Skin epidermis (tissue), 12 donors: ENCODE measurements around the gene CSTF1.
"Not testable (repeated sequence)": the region's sequence is repeated elsewhere in the genome, so short reads cannot be mapped to it uniquely, and the experiment has no call there.

Experiments used
- H3K27ac ChIP-seq, 21 experiments: fragments of 200-600 bp; sonication (generic) in 11 of 21; one replicate each; pipeline ENCODE4 v1.5.0; 2020; ENCODE audit warnings: mild to moderate bottlenecking in 3 of 21, inconsistent platforms in 2 of 21, moderate library complexity in 2 of 21
- H3K4me3 ChIP-seq, 7 experiments: fragments of 200-600 bp; sonication (generic) in 2 of 7; one replicate each; pipeline ENCODE4 v1.5.0; 2020; ENCODE audit warnings: inconsistent platforms in 2 of 7, mild to moderate bottlenecking in 2 of 7, moderate library complexity in 1 of 7

Gene CSTF1

DNA sequence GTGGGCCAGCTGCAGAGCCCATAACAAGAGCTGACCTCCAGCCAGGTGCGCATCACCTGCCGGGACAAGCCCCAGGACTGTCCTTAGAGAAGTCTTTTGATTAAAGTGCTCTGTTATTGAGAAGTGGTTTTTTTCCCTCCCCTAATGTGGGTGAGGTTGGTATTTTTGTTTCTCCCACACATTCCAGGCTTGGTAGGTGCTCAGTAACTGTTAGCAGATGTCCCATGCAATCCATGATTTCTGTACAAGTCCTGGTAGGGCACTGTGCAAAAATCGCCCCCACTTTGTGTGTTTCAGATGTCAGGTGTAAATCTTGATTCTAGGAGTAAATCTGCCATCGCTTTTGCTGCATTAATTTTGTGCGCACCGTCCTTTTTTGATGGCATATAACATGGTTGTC, 29.0 kb upstream of the CSTF1 start:
- Histone ChIP-seq H3K27ac (no peak overlapping the region), H3K4me3 (no peak overlapping the region)

GRCh38 chr20:56368351-56369134, 23.9 kb upstream of the CSTF1 start:
- Histone ChIP-seq H3K27ac (no peak overlapping the region), H3K4me3 (no peak overlapping the region)

- Histone ChIP-seq H3K4me3 (no peak overlapping the region), H3K27ac (no peak overlapping the region)
Observed at GRCh38 chr20:56369179-56369578, 23.3 kb upstream of the CSTF1 start.

DNA sequence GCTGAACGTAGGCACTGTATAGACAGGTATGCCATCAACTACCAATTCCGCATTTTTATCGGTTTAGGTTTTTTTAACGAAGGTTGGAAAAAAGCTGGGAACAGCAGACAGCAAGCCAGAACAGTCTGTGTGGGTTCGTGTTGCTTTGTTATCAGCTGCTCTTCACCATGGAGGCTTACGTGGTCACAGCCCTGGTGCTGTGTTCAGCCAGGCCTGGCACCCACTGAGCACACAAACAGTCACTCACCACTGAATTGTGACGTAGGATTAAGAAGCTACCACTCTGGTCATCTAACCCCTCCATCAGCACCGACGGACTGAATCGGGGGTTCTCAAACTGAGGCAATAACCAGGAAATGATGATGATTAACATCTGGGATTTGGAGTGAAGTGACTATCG, 20.5 kb upstream of the CSTF1 start:
- H3K27ac ChIP-seq = no peak overlapping the region
- H3K4me3 ChIP-seq = no peak overlapping the region

DNA sequence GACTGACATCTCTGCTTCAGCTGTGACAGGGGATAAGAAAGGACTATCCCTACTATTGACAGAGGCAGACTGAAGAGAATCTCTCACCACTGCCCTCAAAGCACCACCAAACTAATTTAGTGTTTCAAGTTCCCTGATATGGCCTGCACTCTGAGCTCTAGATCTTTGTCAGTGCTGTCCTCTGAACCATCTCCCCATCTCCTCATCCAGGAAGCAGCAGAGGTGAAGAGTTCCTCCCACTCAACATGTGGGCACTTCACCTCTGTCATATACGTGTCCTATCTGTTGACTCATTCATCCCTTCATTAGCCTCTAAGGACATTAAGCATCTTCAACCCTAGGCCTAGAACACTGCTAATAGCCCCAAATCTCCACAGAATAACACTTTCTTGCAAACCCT, 19.6 kb upstream of the CSTF1 start:
- Histone ChIP-seq H3K4me3 (no peak overlapping the region), H3K27ac (peak overlapping the region in 2 of 21 experiments; percentile 13 to 56)

DNA sequence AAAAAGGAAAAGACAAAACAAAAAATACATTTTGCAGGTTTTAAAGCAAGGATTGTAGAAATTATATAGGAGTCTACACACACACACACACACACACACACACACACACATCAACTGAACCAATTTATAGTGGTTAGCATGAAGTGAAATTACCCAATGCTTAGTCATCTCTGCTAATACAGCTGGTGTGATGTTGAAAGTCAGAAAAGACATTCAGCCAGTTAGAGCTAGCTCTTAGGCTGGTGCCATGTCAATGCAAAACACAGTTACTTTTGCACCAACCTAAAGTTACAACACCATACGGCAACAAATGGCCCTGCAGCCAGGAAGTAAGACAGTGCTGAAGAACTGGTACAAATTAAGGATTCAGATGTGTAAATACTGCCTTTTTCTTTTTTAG, 18.5 kb upstream of the CSTF1 start:
- Histone ChIP-seq H3K4me3 (no peak overlapping the region), H3K27ac (peak overlapping the region in 3 of 21 experiments; percentile 15 to 56 (median 50))

DNA sequence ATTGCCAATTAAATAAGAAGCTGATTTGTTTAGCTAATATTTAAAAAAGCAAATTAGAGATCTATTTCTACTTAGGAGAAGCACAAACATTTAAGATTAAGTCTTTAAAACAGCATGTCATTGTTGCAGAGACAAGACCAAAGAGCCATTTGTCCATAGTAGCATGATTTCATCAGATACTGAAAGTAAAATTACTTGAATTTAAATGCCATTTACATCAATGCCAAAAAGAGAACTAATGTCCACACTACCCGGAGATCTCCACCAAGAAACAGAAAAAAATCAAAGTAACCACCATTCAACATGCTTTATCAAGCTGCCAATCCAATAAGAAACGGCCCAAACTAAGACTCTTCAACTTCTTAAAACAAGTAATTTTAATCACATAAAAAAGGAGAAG, 16.1 kb upstream of the CSTF1 start:
- no peak overlapping the region for H3K4me3 ChIP-seq

GRCh38 chr20:56378386-56378785, 14.1 kb upstream of the CSTF1 start:
- Histone ChIP-seq H3K27ac (no peak overlapping the region), H3K4me3 (no peak overlapping the region)

More for the DNA sequence above, 16.1 kb upstream of the CSTF1 start:
- peak overlapping the region in 2 of 21 experiments; percentile 18 to 30 for H3K27ac ChIP-seq

DNA sequence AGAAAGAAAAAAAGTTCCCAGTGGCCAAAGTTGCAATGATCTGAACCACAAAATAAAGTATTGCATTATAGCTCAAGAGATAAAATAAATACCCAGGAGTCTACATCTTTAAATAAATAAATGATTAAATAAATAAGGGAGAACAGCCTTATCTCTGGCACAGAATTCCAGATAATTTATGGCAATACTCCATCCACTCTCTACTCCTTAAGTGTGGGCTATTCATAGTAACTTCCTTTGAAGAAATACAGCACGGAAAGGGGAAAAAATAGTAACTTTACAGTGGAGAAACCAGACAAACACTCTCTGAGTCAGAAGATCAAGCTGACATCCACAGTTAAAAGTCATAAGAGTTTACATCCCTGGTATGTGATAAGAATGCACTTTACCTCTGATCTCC, 12.1 kb upstream of the CSTF1 start:
- H3K4me3 ChIP-seq = no peak overlapping the region
- no peak overlapping the region for H3K27ac ChIP-seq

DNA sequence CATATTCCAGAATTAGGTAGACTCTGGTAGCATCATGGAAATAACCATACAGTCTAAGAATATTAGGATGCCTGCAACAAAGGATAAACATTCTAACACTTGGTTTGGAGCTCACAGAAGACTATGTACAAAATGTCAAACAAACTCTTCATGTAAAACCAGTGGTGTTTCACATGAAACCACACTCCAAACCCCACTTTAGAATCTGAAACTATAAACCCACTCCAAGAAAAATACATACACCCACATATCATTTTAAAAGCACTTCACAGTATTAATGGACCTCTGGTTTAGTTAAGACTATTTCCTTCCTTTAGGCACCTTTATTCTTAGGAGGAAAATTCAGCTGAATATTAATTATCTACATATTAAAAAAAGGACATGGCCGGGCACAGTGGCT, 10.9 kb upstream of the CSTF1 start:
- H3K4me3 ChIP-seq = no peak overlapping the region
- H3K27ac ChIP-seq = no peak overlapping the region

DNA sequence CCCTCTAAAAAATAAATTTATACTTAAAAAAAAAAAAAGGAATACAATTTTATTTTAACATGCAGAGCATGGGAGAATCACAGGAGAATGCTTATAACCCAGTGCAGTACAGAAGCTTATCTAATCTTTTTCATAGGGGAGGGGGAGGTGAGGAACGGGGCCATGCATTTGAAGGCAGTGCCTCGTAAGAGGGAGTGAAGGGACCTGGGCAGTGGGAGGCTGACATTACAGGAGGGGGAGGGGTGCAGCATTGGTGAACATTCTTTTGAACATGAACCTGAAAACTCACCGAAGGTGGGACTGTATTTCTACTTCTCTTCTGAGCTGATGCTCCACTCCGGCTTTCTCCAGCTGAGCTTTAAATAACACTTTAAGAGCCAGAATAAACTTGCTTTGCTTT, 9.7 kb upstream of the CSTF1 start:
- Histone ChIP-seq H3K4me3 (no peak overlapping the region), H3K27ac (no peak overlapping the region)

- Histone ChIP-seq H3K27ac (no peak overlapping the region), H3K4me3 (no peak overlapping the region)
Observed at GRCh38 chr20:56383334-56383733, 9.1 kb upstream of the CSTF1 start.

DNA sequence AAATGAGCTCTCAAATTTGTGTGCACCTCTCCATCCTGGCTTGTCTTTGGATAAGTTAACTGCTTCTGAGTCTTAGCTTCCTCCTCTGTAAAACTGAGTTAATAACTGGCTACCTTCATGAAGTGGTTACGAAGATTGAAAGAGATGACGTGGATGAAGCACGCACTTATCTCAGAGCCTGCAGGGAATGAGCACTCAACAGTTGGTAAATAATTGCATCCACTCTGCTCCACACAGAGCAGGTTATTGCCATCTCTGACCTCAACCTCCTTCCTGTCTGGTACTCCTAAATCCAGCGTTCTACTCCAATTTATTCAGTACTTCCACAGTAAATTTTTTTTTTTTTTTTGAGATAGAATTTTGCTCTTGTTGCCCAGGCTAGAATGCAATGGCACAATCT, 7.3 kb upstream of the CSTF1 start:
- Histone ChIP-seq H3K4me3 (no peak overlapping the region), H3K27ac (no peak overlapping the region)

DNA sequence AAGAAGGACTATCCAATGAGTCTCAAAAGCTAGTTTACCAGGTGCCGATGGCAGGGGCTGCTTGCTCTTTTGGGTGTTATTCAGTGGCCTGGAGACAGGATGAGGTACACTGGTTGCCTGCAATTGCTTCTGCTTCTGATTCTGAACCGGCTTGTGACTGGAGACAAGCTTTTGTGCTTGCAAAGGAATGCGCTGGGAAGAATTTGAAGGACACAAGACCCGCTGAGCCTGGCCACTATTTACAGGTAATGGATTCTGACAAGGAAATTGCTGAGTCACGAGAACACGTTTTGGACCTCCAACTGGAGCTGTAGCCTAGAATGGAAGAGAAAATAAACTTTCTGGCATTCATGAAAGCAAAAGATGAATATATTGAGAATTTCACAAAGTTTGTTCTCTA, 6.2 kb upstream of the CSTF1 start:
- Histone ChIP-seq H3K4me3 (no peak overlapping the region), H3K27ac (no peak overlapping the region)

- Histone ChIP-seq H3K4me3 (no peak overlapping the region), H3K27ac (no peak overlapping the region)
Observed at GRCh38 chr20:56388882-56389281, 3.6 kb upstream of the CSTF1 start.

DNA sequence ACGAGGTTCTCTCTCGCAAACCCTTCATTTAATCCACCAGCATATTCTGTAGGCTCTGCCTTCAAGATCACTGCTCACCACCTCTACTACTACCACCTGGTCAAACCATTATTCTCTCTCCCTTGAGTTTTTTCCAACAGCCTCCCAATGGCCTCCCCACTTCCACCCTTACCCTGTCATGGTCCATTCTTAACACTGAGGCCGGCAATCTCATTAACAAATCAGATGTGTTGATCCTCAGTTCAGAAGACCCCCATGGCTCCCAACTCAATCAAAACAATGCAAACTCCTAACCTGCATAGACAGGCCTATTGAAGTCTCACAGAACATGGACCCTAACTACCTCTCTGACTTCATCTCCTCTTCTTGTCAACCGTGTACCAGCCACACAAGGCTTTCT, 2.6 kb upstream of the CSTF1 start:
- H3K27ac ChIP-seq = no peak overlapping the region
- H3K4me3 ChIP-seq = no peak overlapping the region

GRCh38 chr20:56390396-56390795, 2.0 kb upstream of the CSTF1 start:
- not testable (repeated sequence) for H3K4me3 ChIP-seq, H3K27ac ChIP-seq

- peak overlapping the region in 5 of 21 experiments; percentile 86 to 91 (median 91) for H3K27ac ChIP-seq
Observed at GRCh38 chr20:56391037-56391436, 1.4 kb upstream of the CSTF1 start.

DNA sequence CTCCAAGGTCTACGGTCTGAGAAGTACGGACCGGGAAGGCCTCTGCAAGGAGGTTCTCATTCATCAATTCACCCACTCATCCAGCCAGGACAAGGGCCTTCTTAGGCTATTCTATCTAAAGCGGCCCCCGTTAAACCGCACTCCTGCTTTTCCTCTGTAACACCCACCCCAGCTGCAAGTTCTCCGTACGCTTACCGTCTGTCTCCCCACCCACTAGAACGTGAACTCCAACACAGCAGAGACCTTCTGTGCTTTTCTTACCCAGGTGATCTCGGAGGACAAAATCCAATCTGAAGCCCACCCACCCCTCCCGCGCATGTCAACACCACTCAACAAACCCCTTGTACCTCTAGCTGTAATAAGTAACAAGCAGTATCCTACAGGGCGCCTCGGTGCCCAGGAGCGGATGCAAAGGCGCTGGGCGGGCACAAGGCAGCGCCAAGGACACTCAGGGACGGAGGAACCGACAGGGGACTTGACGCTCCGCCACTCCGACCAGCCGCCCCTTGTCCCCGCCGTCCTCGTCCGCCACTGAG, 781 bp upstream of the CSTF1 start:
- Histone ChIP-seq H3K4me3 (peak overlapping the region; percentile 51 to 92 (median 79)), H3K27ac (peak overlapping the region in 20 of 21 experiments; percentile 48 to 92 (median 90))

More at GRCh38 chr20:56391037-56391436, 1.4 kb upstream of the CSTF1 start:
- peak overlapping the region in 6 of 7 experiments; percentile 51 to 92 (median 78) for H3K4me3 ChIP-seq

GRCh38 chr20:56392881-56393482, 537 bp downstream of the CSTF1 start:
- Histone ChIP-seq H3K27ac (peak overlapping the region; percentile 33 to 92 (median 89)), H3K4me3 (peak overlapping the region; percentile 51 to 92 (median 79))

GRCh38 chr20:56393653-56394052, 1.2 kb downstream of the CSTF1 start:
- H3K27ac ChIP-seq = peak overlapping the region in 10 of 21 experiments; percentile 14 to 92 (median 88)

More at GRCh38 chr20:56393653-56394052, 1.2 kb downstream of the CSTF1 start:
- H3K4me3 ChIP-seq = peak overlapping the region in 4 of 7 experiments; percentile 51 to 92 (median 78)
